HG02571 (cell line): ENCODE results near the gene PEG3.

ENCODE experiments used
- ATAC-seq: cut with Tn5 transposase; IDR thresholded peaks from one replicate; pipeline ENCODE4 v1.9.1; 2021; ENCODE audit warnings: mild to moderate bottlenecking, moderate library complexity; ENCODE audit not compliant: unreplicated experiment

Gene PEG3

GRCh38 chr19:56811480-56811879 is 29.0 kb downstream of the PEG3 start:
- no peak for ATAC-seq

GRCh38 chr19:56810260-56810659 is 30.3 kb downstream of the PEG3 start:
- no peak for ATAC-seq

- ATAC-seq: no peak
Observed at GRCh38 chr19:56808717-56809392, 31.7 kb downstream of the PEG3 start.

- no peak for ATAC-seq
Observed at GRCh38 chr19:56806639-56807038, 33.9 kb downstream of the PEG3 start.
